K562 (cell line): ENCODE results near the gene LTBP1.

Experiments
- CHD1 ChIP-seq: fragments of 200-600 bp; sonication (generic); IDR thresholded peaks from one replicate; pipeline ENCODE4 v1.6.1; 2012; ENCODE audit warnings: mild to moderate bottlenecking, moderate library complexity, low read length, inconsistent platforms
- KLF16 ChIP-seq: IDR thresholded peaks from 2 replicates; pipeline ENCODE4 v1.6.1; 2016; ENCODE audit warnings: antibody characterized with exemption
- RAD21 ChIP-seq, 2 experiments: fragments of 250-450 bp in 1 of 2; fragments of 450-650 bp in 1 of 2; sonication (Bioruptor Pico) in 1 of 2; formaldehyde crosslinking in 1 of 2; IDR thresholded peaks in 1 of 2; conservative IDR thresholded peaks in 1 of 2; 2 replicates each; pipeline versions ENCODE4 v1.4.0 to v1.8.0; 2020 to 2022; ENCODE audit warnings: mild to moderate bottlenecking in 2 of 2, moderate library complexity in 1 of 2
- SP2 ChIP-seq: IDR thresholded peaks from 2 replicates; pipeline ENCODE4 v1.6.1; 2011; ENCODE audit warnings: mild to moderate bottlenecking, low read depth, low read length, moderate library complexity; ENCODE audit not compliant: poor library complexity, severe bottlenecking; ENCODE audit errors: extremely low read depth
- TBP ChIP-seq: optimal IDR thresholded peaks from 2 replicates; pipeline ENCODE3; 2011; ENCODE audit warnings: low read depth, low read length, improper control_type of control experiment
- ZFP30 ChIP-seq: fragments of 250-450 bp; sonication (Bioruptor Pico); IDR thresholded peaks from 2 replicates; pipeline ENCODE4 v1.8.0; 2022; ENCODE audit warnings: moderate library complexity, mild to moderate bottlenecking, inconsistent platforms, borderline replicate concordance
- ZNF24 ChIP-seq: fragments of 450-650 bp; IDR thresholded peaks from 2 replicates; pipeline ENCODE4 v1.6.1; 2016
- ZNF3 ChIP-seq: fragments of 250-450 bp; sonication (Bioruptor Pico); IDR thresholded peaks from 2 replicates; pipeline ENCODE4 v1.5.0; 2021; ENCODE audit warnings: mild to moderate bottlenecking, moderate library complexity

DNA sequence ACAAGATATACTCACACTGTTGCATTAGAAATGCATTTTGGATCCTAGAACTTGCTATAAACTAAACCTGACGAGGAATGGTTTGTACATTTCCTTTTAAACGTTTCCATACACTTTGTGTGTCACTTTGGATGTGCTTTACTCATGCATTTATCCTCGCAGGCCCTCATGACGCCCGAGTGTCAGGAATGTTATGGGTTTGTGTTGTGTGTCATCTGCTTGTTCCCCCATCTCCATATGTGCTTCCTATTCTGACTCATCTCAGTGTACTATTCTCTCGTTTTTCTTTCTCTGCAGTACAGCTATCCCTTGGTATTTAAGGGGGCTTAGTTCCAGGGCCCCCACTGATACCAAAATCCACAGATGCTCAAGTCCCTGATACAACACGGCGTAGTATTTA is 408.2 kb downstream of the LTBP1 start:
- TF ChIP-seq TBP (no peak), SP2 (no peak), CHD1 (no peak), ZNF24 (no peak), RAD21 (CRISPR knock-in tag; conservative IDR thresholded peaks at IDR 0.05 in 1 of 2, IDR thresholded peaks at IDR 0.05 in 1 of 2) (no peak), ZFP30 (CRISPR knock-in tag) (no peak), KLF16 (no peak), ZNF3 (CRISPR knock-in tag) (no peak)
